GM19372 (cell line): ENCODE measurements around the gene PRPH.

ENCODE experiments used
- ATAC-seq: cut with Tn5 transposase; IDR thresholded peaks from one replicate; pipeline ENCODE4 v1.9.1; 2021; ENCODE audit warnings: mild to moderate bottlenecking, low read depth, moderate library complexity; ENCODE audit not compliant: unreplicated experiment

Gene PRPH

DNA sequence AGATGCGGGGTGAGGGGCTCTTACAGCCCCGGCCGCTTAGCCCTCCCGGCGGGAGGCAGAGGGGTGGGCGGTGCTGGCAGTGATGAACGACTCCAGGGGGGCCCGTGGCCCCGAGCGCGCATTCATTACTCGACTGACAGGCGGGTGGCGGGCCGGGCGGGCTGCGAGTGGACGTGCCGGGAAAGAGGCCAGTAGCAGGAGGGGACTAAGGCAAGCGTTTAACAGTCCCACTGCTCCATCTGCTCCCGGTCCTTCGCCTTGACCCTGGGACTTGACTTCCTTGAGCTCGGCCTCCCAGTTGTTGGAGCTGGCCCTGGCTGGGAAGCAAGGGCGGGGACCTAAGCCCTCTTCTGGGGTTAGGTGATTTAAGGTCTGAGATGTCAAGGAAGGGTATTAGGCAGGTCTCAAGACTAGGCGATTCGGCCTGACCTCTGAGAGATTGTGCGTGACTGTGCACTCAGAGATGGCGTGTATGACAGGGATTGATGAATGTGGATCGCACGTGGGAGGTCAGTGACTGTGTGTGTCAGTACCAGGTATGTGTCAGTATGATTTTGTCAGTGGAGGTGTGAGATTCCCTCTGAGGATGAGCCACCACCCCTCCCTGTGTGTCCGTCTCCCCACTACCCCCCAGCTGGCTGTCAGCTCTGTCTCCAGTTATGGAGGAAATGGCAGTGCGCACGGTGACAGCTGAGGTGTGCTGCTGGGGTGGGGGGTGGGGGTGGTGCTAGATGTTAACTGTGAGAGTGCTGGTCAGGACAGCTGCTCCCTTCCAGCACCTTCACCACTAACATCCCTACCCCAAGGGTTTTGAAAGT, 48.2 kb downstream of the PRPH start:
- no peak for ATAC-seq

DNA sequence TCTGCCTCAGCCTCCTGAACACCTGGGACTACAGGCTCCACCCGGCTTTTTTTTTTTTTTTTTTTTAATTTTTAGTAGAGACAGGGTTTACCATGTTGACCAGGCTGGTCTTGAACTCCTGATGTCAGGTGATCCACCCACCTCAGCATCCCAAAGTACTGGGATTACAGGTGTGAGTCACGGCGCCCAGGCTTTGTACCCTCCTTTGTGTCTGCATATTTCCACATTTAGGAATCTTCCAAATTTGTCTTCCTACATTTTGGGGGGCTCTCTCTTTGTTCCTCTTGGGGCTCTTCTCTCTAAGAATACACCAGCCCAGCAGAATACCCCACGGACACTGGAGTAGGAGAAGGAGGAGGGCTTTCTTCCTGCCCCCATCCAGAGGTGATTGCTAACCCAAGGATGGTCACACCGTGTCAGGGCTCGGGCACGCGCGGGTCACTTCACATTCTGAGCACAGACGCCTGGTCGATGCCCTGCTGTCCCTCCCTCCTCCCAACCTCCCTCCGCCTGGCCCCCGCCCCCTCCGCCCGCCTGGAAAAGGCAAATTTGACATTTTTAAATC, 49.6 kb downstream of the PRPH start:
- no peak for ATAC-seq

- ATAC-seq = no peak
Observed at GRCh38 chr12:49345051-49345824, 50.3 kb downstream of the PRPH start.

GRCh38 chr12:49345825-49346658, 51.1 kb downstream of the PRPH start:
- ATAC-seq = no peak

GRCh38 chr12:49346659-49347310, 51.8 kb downstream of the PRPH start, which contains the start of gene DNAJC22:
DNAJC22 (plus strand) TSS chr12:49346888; CDS start chr12:49348873, 1,985 bp downstream.
- ATAC-seq = no peak

DNA sequence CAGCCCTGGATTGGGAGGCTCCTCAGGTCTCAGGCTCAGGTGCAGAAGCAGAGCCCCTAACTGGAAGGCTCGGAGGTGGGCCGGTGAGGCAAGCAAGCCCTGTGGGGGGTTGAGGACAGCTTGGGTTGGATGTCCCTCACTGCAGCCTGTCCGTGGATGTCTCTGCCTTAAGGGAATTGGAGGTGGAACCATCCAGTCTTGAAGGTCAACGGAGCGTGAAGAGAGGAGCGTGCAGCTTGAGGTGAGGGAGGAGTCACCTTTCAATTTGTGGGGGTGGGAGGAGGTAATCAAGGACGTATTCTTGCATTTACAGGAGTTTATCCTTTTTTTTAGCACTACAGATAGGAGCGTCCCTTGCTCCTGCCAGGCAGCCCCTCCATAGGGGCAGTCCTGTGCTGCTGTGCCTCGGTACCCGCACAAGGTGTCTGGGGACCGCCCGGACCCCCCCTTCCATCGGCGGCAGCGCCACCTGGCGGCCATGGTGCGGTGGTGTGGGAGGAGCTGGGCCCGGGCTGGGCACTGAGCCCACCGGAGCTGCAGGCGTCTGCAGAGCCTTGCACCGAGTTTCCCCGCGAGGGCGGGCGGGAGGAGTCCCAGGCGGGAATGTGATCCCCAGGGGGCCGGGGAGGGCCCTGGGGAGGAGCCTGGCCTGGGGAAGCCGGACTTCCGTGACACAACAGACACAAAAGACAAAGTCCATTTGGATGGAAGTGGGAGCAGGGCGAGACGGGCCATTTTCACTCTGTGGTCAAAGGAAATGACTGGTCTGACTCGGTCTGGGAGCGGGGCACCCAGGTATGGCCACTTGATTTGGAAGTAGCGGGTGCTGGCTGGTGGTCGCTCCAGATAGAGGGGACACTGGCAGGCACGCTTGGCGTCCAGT, 52.6 kb downstream of the PRPH start:
- no peak for ATAC-seq
